ENCODE measurements around the gene ATP2C2. TPM values are rescaled to one million over a fixed set of nuclear protein-coding genes. Genes with fewer than 3 reads are reported as not detected.

The ATP2C2 gene
- total and polyA plus RNA-seq, 4 donors = 21.3 to 96.8 (median 37.5) TPM

GRCh38 chr16:84482951-84483881 is 114.9 kb downstream of the ATP2C2 start:
- WGBS, 2 donors = 94 to 95% methylated on average over 25 of the region's 25 CpGs
- no peak for TF ChIP-seq CTCF (IDR thresholded peaks at IDR 0.05; ENCODE audit: control extremely low read depth, extremely low read depth)

GRCh38 chr16:84483882-84484565 is 115.7 kb downstream of the ATP2C2 start:
- Histone ChIP-seq H3K9me3 (ENCODE audit: control insufficient read depth in 4 of 4, insufficient read depth in 3 of 4, low read length in 3 of 4) (no peaks in the 10 kb centered on the region), H3K27me3 (ENCODE audit: control insufficient read depth in 3 of 3, insufficient read depth in 3 of 3, low read length in 2 of 3) (no peaks in the 10 kb centered on the region), H3K9ac (ENCODE audit: insufficient read depth in 1 of 2, low read length in 2 of 2) (no peak overlapping the region), H3K27ac (ENCODE audit: low read depth in 1 of 2, low read length in 1 of 2) (no peak overlapping the region), H3K36me3 (ENCODE audit: control insufficient read depth in 4 of 4, insufficient read depth in 4 of 4, low read length in 4 of 4) (peaks cover 5 to 26% (median 15%) of the 10 kb centered on the region in 4 donors), H3K4me3 (no peak overlapping the region), H3K4me1 (ENCODE audit: control insufficient read depth in 5 of 5, insufficient read depth in 5 of 5, low read length in 5 of 5) (peaks cover 0 to 18% (median 0%) of the 10 kb centered on the region in 5 donors)
- WGBS, 2 donors = 92 to 95% methylated on average over 19 of the region's 19 CpGs
- no peak for ATAC-seq (ENCODE audit: insufficient read depth, low FRiP score)
- DNase-seq = no peak
- no peak for TF ChIP-seq CTCF (IDR thresholded peaks at IDR 0.05; ENCODE audit: control extremely low read depth, extremely low read depth)

More at GRCh38 chr16:84482951-84483881, 114.9 kb downstream of the ATP2C2 start:
- Histone ChIP-seq H3K9me3 (ENCODE audit: control insufficient read depth in 4 of 4, insufficient read depth in 3 of 4, low read length in 3 of 4) (no peaks in the 10 kb centered on the region), H3K27me3 (ENCODE audit: control insufficient read depth in 3 of 3, insufficient read depth in 3 of 3, low read length in 2 of 3) (no peaks in the 10 kb centered on the region), H3K4me1 (ENCODE audit: control insufficient read depth in 5 of 5, insufficient read depth in 5 of 5, low read length in 5 of 5) (peaks cover 0 to 18% (median 0%) of the 10 kb centered on the region in 5 donors), H3K9ac (ENCODE audit: insufficient read depth in 1 of 2, low read length in 2 of 2) (no peak overlapping the region), H3K27ac (ENCODE audit: low read depth in 1 of 2, low read length in 1 of 2) (no peak overlapping the region), H3K4me3 (no peak overlapping the region), H3K36me3 (ENCODE audit: control insufficient read depth in 4 of 4, insufficient read depth in 4 of 4, low read length in 4 of 4) (peaks cover 5 to 26% (median 15%) of the 10 kb centered on the region in 4 donors)
- DNase-seq = no peak
- no peak for ATAC-seq (ENCODE audit: insufficient read depth, low FRiP score)

- no peaks in the 10 kb centered on the region for H3K27me3 ChIP-seq (ENCODE audit: control insufficient read depth in 3 of 3, insufficient read depth in 3 of 3, low read length in 2 of 3)
- H3K36me3 ChIP-seq (ENCODE audit: control insufficient read depth in 4 of 4, insufficient read depth in 4 of 4, low read length in 4 of 4) = peaks cover 8 to 32% (median 19%) of the 10 kb centered on the region in 4 donors
- ATAC-seq (ENCODE audit: insufficient read depth, low FRiP score) (no peak), DNase-seq (peak; percentile 74 to 82 (median 75))
- peak; percentile 40 for TF ChIP-seq CTCF (IDR thresholded peaks at IDR 0.05; ENCODE audit: control extremely low read depth, extremely low read depth)
- H3K27ac ChIP-seq (ENCODE audit: low read depth in 1 of 2, low read length in 1 of 2) = no peak overlapping the region
- 69 to 78% methylated on average over 15 of the region's 15 CpGs for WGBS, 2 donors
- H3K4me3 ChIP-seq = no peak overlapping the region
- peaks cover 0 to 18% (median 0%) of the 10 kb centered on the region in 5 donors for H3K4me1 ChIP-seq (ENCODE audit: control insufficient read depth in 5 of 5, insufficient read depth in 5 of 5, low read length in 5 of 5)
- H3K9ac ChIP-seq (ENCODE audit: insufficient read depth in 1 of 2, low read length in 2 of 2) = no peak overlapping the region
- no peaks in the 10 kb centered on the region for H3K9me3 ChIP-seq (ENCODE audit: control insufficient read depth in 4 of 4, insufficient read depth in 3 of 4, low read length in 3 of 4)
Measured at GRCh38 chr16:84484579-84485254, 116.4 kb downstream of the ATP2C2 start.
